Activated naive CD8-positive, alpha-beta T cell treated with anti-CD3 and anti-CD28 coated beads for 36 hours (primary cell): ENCODE measurements around the gene TRPC5OS. TPM values are rescaled to one million over a fixed set of nuclear protein-coding genes. Genes with fewer than 3 reads are reported as not detected.

ENCODE experiments used
- DNase-seq: peaks from one replicate; pipeline ENCODE4 v3.0.0; 2021
- H3K27ac Mint-ChIP-seq: one replicate; pipeline ENCODE4 v1.8.0; 2022; ENCODE audit warnings: mild to moderate bottlenecking, moderate library complexity, mixed read lengths
- H3K27me3 Mint-ChIP-seq: one replicate; pipeline ENCODE4 v1.8.0; 2022; ENCODE audit warnings: mild to moderate bottlenecking, mixed read lengths
- H3K36me3 Mint-ChIP-seq: one replicate; pipeline ENCODE4 v1.8.0; 2021; ENCODE audit warnings: mild to moderate bottlenecking, mixed read lengths
- H3K4me1 Mint-ChIP-seq: one replicate; pipeline ENCODE4 v1.8.0; 2021; ENCODE audit warnings: mixed read lengths
- H3K4me3 Mint-ChIP-seq: one replicate; pipeline ENCODE4 v1.8.0; 2022; ENCODE audit warnings: mild to moderate bottlenecking, moderate library complexity, mixed read lengths
- H3K9me3 Mint-ChIP-seq: one replicate; pipeline ENCODE4 v1.8.0; 2022; ENCODE audit warnings: mixed read lengths
- total RNA-seq, 2 experiments: library from RNA; stranded (reverse); gene quantifications; one replicate each; pipeline ENCODE4 v1.2.3, GENCODE V29; 2021

The TRPC5OS gene
- not detected for total RNA-seq

- H3K4me1 Mint-ChIP-seq, result no peaks in the 10 kb centered on the region
- no peaks in the 10 kb centered on the region for H3K9me3 Mint-ChIP-seq
- no peaks in the 10 kb centered on the region for H3K36me3 Mint-ChIP-seq
- no peak within 1 kb of the TSS for H3K4me3 Mint-ChIP-seq
- H3K27me3 Mint-ChIP-seq, result no peaks in the 10 kb centered on the region
- no peak for DNase-seq
- no peak within 1 kb of the TSS for H3K27ac Mint-ChIP-seq
These were observed at the start of gene TRPC5OS for GRCh38 chrX:111875881-111876280. Gene TRPC5OS (plus strand): TSS chrX:111876181. CDS start chrX:111901850, 25,669 bp downstream.

DNA sequence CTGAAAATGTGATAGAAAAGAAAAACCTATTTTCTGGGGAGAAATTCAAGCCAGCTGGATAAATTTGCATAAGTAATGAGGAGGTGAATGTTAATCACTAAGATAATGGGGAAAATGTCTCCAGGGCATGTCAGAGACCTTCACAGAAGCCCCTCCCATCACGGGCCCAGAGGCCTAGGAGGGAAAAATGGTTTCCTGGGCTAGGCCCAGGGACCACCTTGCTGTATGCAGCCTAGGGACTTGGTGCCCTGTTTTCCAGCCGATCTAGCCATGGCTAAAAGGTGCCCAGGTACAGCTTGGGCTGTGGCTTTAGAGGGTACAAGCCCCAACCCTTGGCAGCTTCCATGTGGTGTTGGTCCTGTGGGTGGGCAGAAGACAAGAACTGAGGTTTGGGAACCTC lies 46.6 kb upstream of the TRPC5OS start:
- no peak overlapping the region for H3K27ac Mint-ChIP-seq
- H3K4me1 Mint-ChIP-seq, result no peaks in the 10 kb centered on the region
- H3K9me3 Mint-ChIP-seq, result peaks cover 3% of the 10 kb centered on the region
- no peak overlapping the region for H3K4me3 Mint-ChIP-seq
- H3K36me3 Mint-ChIP-seq, result no peaks in the 10 kb centered on the region
- H3K27me3 Mint-ChIP-seq, result no peaks in the 10 kb centered on the region
- no peak for DNase-seq

DNA sequence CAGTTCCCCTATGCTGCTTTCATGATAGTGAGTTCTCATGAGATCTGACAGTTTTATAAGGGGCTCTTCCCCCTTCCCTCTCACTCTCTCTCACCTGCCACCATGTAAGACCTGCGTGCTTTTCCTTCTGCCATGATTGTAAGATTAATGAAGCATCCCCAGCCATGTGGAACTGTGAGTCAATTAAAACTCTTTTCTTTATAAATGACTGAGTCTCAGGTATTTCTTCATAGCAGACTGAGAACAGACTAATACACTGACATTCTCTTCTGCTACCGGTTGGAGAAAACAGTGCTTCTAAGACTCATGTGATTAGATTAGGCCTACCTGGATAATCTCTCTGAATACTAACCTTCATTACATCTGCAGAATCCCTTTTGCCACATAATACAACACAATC lies 45.4 kb upstream of the TRPC5OS start:
- H3K27me3 Mint-ChIP-seq, result no peaks in the 10 kb centered on the region
- peaks cover 3% of the 10 kb centered on the region for H3K9me3 Mint-ChIP-seq
- no peaks in the 10 kb centered on the region for H3K4me1 Mint-ChIP-seq
- H3K4me3 Mint-ChIP-seq, result no peak overlapping the region
- no peak overlapping the region for H3K27ac Mint-ChIP-seq
- no peak for DNase-seq
- H3K36me3 Mint-ChIP-seq, result no peaks in the 10 kb centered on the region

DNA sequence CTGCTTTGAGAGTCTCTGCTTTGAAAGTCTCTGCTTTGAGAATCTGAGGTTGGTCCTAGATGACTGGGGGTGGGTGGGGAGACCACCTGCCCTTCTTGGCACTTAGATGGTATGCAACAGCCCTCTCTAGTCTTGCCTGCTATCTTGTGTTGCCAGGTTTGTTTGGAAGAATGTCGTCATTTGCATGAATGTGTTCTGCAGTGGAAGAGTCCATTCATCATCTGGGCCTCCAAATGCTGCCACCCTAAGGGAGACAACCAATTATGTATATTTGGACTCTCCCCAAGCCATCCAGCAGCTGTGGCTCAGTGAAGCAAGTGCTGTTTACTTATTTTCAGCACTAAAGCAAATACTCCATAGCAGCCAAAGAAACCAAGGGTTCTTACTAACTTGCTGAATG lies 44.6 kb upstream of the TRPC5OS start:
- no peak for DNase-seq
- Mint-ChIP-seq H3K27ac (no peak overlapping the region), H3K27me3 (no peaks in the 10 kb centered on the region), H3K9me3 (peaks cover 3% of the 10 kb centered on the region), H3K4me1 (no peaks in the 10 kb centered on the region), H3K36me3 (no peaks in the 10 kb centered on the region), H3K4me3 (no peak overlapping the region)

DNA sequence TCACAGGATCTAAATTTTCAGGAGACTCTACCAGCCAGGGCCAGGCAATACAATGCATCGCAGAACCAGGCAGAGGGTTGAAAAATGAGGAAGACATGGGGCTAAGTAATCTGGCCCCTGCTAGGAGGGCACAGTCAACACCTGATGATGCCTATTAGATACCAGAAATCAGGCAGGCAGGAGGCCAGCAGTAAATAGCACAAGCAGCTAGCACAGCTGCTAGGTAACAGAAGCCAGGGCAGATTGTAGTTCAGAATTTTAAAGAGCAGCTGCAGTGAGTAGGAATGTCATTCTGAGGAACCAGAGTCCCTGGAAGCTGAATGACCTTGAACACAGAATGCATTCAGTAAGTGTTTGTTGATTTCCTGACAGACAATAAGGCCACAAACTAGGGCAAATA lies 38.8 kb upstream of the TRPC5OS start:
- no peak overlapping the region for H3K4me3 Mint-ChIP-seq
- no peak for DNase-seq
- no peak overlapping the region for H3K27ac Mint-ChIP-seq
- H3K36me3 Mint-ChIP-seq, result no peaks in the 10 kb centered on the region
- H3K4me1 Mint-ChIP-seq, result no peaks in the 10 kb centered on the region
- H3K9me3 Mint-ChIP-seq, result no peaks in the 10 kb centered on the region
- peaks cover 3% of the 10 kb centered on the region for H3K27me3 Mint-ChIP-seq

DNA sequence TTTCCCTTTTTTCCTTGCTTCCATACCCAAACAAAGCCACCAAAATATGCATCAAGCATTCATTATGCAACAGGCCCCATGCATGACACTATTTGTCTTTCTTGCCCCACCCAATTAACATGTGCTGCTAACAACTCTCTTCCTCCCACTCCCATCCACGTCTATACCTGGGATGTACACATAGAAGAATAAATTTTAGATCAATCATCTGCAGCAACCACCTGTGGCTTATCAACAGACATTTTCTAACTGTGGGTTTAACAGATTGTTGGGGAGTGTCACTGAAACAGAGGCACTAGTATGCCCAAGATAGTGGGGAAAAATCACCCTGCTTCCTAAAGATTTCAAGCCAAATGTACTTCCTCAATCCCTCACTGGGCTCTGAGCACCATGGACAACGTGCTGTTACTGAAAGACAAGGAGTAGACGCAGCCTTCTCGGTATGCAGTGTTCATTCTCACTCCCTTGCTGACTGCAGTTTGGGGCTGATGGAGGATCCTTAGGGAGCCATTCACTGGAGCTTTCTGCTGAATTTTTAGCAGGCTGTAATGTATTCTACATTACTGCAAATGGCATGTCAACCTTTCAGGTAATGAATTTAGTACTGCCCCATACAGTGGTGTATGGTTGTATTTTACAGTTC lies 28.4 kb upstream of the TRPC5OS start:
- H3K27me3 Mint-ChIP-seq, result no peaks in the 10 kb centered on the region
- H3K4me3 Mint-ChIP-seq, result no peak overlapping the region
- no peaks in the 10 kb centered on the region for H3K9me3 Mint-ChIP-seq
- H3K36me3 Mint-ChIP-seq, result no peaks in the 10 kb centered on the region
- H3K4me1 Mint-ChIP-seq, result no peaks in the 10 kb centered on the region
- no peak overlapping the region for H3K27ac Mint-ChIP-seq
- no peak for DNase-seq

DNA sequence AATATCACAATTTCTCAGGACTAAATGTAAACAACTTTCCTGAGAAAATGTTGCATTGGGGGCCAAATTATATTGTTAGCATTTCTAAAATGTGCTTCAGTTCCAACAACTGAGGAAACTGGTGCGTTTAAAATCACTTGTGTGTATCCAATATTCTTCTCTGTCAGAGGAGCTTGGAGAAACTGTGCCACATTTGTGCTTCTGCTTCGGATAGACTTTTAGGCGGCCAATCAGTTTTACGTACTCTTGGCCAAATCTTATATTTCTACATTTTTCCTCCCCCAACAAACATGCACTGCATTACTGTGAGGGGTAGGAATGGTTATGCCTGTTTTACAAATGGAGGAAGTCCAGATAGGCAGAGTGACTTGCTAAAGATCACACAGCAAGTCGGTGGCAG lies 27.4 kb upstream of the TRPC5OS start:
- H3K4me3 Mint-ChIP-seq, result no peak overlapping the region
- no peaks in the 10 kb centered on the region for H3K27me3 Mint-ChIP-seq
- H3K36me3 Mint-ChIP-seq, result no peaks in the 10 kb centered on the region
- H3K27ac Mint-ChIP-seq, result no peak overlapping the region
- no peaks in the 10 kb centered on the region for H3K9me3 Mint-ChIP-seq
- no peak for DNase-seq
- H3K4me1 Mint-ChIP-seq, result no peaks in the 10 kb centered on the region

- Mint-ChIP-seq H3K4me3 (no peak overlapping the region), H3K27ac (no peak overlapping the region), H3K27me3 (no peaks in the 10 kb centered on the region), H3K4me1 (no peaks in the 10 kb centered on the region), H3K36me3 (no peaks in the 10 kb centered on the region), H3K9me3 (no peaks in the 10 kb centered on the region)
- no peak for DNase-seq
These were observed 25.0 kb upstream of the TRPC5OS start for GRCh38 chrX:111850975-111851374.

DNA sequence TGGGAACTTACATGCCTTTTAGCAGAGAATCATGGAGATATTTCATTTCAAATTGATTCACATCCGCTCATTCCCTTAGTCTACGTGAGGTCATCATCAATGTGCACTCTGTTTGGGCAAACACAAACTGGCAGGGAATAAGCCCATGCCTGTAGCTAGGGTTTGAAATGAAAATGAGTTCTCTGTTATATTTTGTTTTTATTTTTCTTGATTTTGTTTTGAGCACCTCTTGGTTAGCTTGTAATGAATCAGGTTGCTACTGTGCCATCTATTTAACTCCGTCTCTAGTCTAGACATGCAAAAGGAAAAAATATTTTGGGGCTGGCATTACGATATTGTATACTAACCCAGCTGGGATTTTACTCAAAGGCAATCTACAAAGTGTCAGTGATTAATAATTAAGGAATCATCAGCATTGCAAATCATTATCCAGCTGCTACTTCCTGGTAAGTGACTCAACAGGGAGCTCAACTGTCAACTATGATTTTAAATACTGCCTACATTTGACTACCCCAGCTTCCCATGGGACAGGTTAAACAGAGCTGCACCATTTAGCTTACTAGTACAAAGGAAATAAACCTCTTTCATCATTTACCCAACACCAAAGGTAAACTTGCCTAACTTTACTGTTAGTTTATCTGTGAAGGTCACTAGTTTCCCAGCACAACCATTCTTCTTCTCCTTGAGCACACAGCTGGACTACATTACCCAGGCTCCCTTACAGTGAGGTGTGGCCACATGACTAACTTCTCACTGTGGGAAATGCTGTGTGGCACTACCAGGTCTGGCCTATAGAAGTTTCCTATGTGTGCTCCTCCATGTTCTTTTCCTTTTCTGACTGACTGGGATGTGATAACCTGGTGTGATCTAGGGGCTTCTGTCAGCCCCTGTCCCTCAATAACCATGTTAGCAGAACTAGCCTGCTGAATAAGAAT lies 21.2 kb upstream of the TRPC5OS start:
- Mint-ChIP-seq H3K27me3 (no peaks in the 10 kb centered on the region), H3K9me3 (no peaks in the 10 kb centered on the region), H3K4me3 (no peak overlapping the region), H3K27ac (no peak overlapping the region), H3K4me1 (no peaks in the 10 kb centered on the region), H3K36me3 (no peaks in the 10 kb centered on the region)
- no peak for DNase-seq

GRCh38 chrX:111857534-111858060 lies 18.4 kb upstream of the TRPC5OS start:
- Mint-ChIP-seq H3K27ac (no peak overlapping the region), H3K27me3 (no peaks in the 10 kb centered on the region), H3K36me3 (no peaks in the 10 kb centered on the region), H3K4me3 (no peak overlapping the region), H3K4me1 (no peaks in the 10 kb centered on the region), H3K9me3 (no peaks in the 10 kb centered on the region)
- no peak for DNase-seq

GRCh38 chrX:111861605-111862004 lies 14.4 kb upstream of the TRPC5OS start:
- H3K27ac Mint-ChIP-seq, result no peak overlapping the region
- H3K4me1 Mint-ChIP-seq, result no peaks in the 10 kb centered on the region
- no peak for DNase-seq
- no peaks in the 10 kb centered on the region for H3K27me3 Mint-ChIP-seq
- no peaks in the 10 kb centered on the region for H3K36me3 Mint-ChIP-seq
- no peak overlapping the region for H3K4me3 Mint-ChIP-seq
- no peaks in the 10 kb centered on the region for H3K9me3 Mint-ChIP-seq

- no peaks in the 10 kb centered on the region for H3K36me3 Mint-ChIP-seq
- H3K27me3 Mint-ChIP-seq, result peaks cover 4% of the 10 kb centered on the region
- no peaks in the 10 kb centered on the region for H3K9me3 Mint-ChIP-seq
- no peak overlapping the region for H3K4me3 Mint-ChIP-seq
- no peak for DNase-seq
- H3K4me1 Mint-ChIP-seq, result peaks cover 4% of the 10 kb centered on the region
- H3K27ac Mint-ChIP-seq, result no peak overlapping the region
These were observed 8.7 kb upstream of the TRPC5OS start for GRCh38 chrX:111867236-111867635.

DNA sequence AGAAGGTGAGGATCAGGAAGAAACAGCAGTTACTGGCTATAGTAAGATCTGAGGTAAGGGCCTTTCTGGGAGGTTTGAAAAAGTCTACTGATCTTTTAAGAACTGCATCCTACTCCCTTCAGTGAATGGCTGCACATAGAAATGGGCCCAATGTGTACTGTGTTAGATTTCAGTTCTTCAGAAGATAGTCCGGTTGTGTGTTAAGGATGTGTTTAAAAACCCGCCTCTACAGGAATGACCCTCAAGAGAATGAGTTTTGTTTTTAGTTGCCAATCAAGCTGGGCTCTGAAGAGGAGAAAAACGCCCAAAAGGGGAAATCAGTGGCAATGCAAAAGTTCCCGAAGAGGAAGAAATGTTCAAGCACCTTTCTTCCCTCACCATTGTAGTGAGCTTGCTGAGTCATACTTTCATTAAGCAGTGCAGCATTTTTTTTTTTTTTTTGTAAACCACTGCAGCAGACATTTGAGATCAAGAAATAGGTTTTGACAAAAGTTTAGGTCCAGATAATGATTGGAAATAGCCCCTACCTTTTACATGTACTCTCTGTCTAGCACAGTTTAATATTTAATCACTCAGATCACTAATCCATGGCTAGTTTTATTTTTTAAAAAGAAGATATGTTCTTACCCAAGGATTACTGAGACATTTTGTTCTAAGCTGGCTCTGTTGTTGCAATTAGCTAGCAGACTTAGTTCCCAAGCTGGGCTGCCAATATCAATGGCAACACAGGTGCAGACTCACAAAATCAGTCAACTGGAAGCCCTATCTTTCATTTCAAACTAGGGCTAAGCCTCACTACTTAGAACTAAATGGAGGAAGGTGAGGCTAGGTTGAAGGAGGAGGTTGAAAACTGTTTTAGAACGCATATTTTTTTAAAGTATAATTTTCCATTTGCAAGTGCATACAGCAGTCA lies 7.0 kb upstream of the TRPC5OS start:
- H3K4me3 Mint-ChIP-seq, result no peak overlapping the region
- H3K36me3 Mint-ChIP-seq, result no peaks in the 10 kb centered on the region
- peaks cover 4% of the 10 kb centered on the region for H3K4me1 Mint-ChIP-seq
- peaks cover 4% of the 10 kb centered on the region for H3K27me3 Mint-ChIP-seq
- DNase-seq, result no peak
- H3K27ac Mint-ChIP-seq, result no peak overlapping the region
- no peaks in the 10 kb centered on the region for H3K9me3 Mint-ChIP-seq

- Mint-ChIP-seq H3K9me3 (no peaks in the 10 kb centered on the region), H3K36me3 (no peaks in the 10 kb centered on the region), H3K4me3 (no peak overlapping the region), H3K27me3 (peaks cover 4% of the 10 kb centered on the region), H3K4me1 (peaks cover 4% of the 10 kb centered on the region), H3K27ac (no peak overlapping the region)
- peak; percentile 2 for DNase-seq
These were observed 6.3 kb upstream of the TRPC5OS start for GRCh38 chrX:111869639-111870034.

GRCh38 chrX:111874241-111874640 lies 1.7 kb upstream of the TRPC5OS start:
- H3K4me3 Mint-ChIP-seq, result no peak overlapping the region
- no peak for DNase-seq
- H3K27ac Mint-ChIP-seq, result no peak overlapping the region
- no peaks in the 10 kb centered on the region for H3K36me3 Mint-ChIP-seq
- H3K27me3 Mint-ChIP-seq, result peaks cover 4% of the 10 kb centered on the region
- H3K9me3 Mint-ChIP-seq, result no peaks in the 10 kb centered on the region
- H3K4me1 Mint-ChIP-seq, result no peaks in the 10 kb centered on the region
